Measurements from ENCODE around the gene ACAD10.
A peak's percentile ranks its signal among the peaks of the same experiment; 100 is the strongest.

Gene ACAD10

DNA sequence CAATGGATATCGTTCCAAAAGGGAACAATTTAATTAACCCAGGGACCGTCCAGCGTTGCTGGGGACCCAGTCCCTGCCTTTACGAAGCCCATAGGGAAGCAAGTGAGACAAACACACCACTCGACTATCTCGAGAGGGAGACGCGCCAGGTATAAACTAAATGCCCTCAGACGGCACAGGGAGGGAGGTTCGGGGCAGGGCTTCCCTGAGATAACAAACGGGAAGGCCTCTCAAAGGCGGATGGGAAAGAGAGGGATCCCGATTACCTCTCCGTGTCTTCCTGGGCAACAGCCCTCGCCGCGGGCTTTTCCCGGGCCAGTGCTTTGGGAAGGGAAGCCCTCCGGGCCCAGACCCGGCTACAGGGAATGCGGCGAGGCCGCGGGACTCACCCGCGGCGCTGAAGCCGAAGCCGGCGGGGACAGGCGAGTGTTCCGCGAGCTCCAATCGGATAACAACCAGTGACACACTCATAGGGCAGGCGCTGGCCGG is 487 bp upstream of the ACAD10 start:
- peak overlapping the region; percentile 67; the same call in 1 of the 2 replicates for H3K27ac ChIP-seq (ENCODE audit: low read length)
- H2AFZ ChIP-seq (ENCODE audit: low read length): peak overlapping the region; percentile 58
- peak overlapping the region; percentile 86 for H3K9ac ChIP-seq (ENCODE audit: low read length)
- no peak for TF ChIP-seq EZH2 (optimal IDR thresholded peaks at IDR 0.05; ENCODE audit: low read depth, low read length)
- TF ChIP-seq, protein P1, sequence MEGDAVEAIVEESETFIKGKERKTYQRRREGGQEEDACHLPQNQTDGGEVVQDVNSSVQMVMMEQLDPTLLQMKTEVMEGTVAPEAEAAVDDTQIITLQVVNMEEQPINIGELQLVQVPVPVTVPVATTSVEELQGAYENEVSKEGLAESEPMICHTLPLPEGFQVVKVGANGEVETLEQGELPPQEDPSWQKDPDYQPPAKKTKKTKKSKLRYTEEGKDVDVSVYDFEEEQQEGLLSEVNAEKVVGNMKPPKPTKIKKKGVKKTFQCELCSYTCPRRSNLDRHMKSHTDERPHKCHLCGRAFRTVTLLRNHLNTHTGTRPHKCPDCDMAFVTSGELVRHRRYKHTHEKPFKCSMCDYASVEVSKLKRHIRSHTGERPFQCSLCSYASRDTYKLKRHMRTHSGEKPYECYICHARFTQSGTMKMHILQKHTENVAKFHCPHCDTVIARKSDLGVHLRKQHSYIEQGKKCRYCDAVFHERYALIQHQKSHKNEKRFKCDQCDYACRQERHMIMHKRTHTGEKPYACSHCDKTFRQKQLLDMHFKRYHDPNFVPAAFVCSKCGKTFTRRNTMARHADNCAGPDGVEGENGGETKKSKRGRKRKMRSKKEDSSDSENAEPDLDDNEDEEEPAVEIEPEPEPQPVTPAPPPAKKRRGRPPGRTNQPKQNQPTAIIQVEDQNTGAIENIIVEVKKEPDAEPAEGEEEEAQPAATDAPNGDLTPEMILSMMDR (IDR thresholded peaks at IDR 0.05; ENCODE audit: low read length): no peak
- no peak for TF ChIP-seq EZH2phosphoT487 (IDR thresholded peaks at IDR 0.05; ENCODE audit: low read length)
- no peaks in the 10 kb centered on the region for H4K20me1 ChIP-seq (ENCODE audit: insufficient read depth, low read length)
- no peaks in the 10 kb centered on the region for H3K9me3 ChIP-seq (replicated peaks; ENCODE audit: insufficient read depth, low read length)
- H3K79me2 ChIP-seq (ENCODE audit: low read length): peaks cover 34% of the 10 kb centered on the region
- H3K4me3 ChIP-seq (ENCODE audit: low read length): peak overlapping the region; percentile 93
- H3K36me3 ChIP-seq (replicated peaks; ENCODE audit: insufficient read depth, low read length): no peaks in the 10 kb centered on the region
- H3K9me2 ChIP-seq (replicated peaks; ENCODE audit: insufficient read depth, low read length): no peaks in the 10 kb centered on the region
- no peak for DNase-seq
- no peaks in the 10 kb centered on the region for H3K27me3 ChIP-seq (replicated peaks; ENCODE audit: insufficient read depth, low read length)
- H3F3A ChIP-seq (ENCODE audit: insufficient read depth, low read length): peaks cover 3% of the 10 kb centered on the region; the same call in 1 of the 2 replicates
- peak overlapping the region; percentile 74 for H3K4me2 ChIP-seq (ENCODE audit: low read depth, low read length)
- peaks cover 6% of the 10 kb centered on the region for H3K4me1 ChIP-seq (ENCODE audit: low read length)

DNA sequence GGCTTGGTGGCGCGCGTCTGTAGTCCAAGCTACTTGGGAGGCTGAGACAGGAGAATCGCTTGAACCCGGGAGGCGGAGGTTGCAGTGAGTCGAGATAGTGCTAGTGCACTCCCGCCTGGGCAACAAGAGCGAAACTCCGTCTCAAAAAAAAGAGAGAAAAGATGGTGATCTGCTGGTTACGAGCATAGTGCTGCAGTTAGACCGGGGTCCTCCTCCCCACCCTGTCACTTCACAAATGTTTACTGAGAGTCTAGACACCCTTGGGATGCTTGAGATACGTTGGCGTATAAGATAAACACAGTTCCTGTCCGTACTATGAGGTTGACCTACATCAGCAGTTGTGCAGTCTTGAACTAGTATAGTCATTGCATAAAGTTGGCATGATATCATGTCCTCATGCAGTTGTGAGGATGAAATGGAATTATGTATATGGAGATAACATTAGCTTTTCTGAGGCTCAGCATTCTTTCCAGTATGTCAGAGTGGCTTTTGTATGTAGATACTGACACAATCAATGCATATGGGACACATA is 787 bp downstream of the ACAD10 start:
- DNase-seq: no peak
- Histone ChIP-seq H3K79me2 (ENCODE audit: low read length) (peaks cover 34% of the 10 kb centered on the region), H3F3A (ENCODE audit: insufficient read depth, low read length) (peaks cover 3% of the 10 kb centered on the region; the same call in 1 of the 2 replicates), H3K4me3 (ENCODE audit: low read length) (peak overlapping the region; percentile 93), H3K27me3 (replicated peaks; ENCODE audit: insufficient read depth, low read length) (no peaks in the 10 kb centered on the region), H2AFZ (ENCODE audit: low read length) (0 out of 2 replicates have a peak overlapping the region, but pooled peaks have one; percentile 79), H3K9ac (ENCODE audit: low read length) (peak overlapping the region; percentile 86; the same call in 1 of the 2 replicates), H3K4me2 (ENCODE audit: low read depth, low read length) (peak overlapping the region; percentile 78), H3K9me3 (replicated peaks; ENCODE audit: insufficient read depth, low read length) (no peaks in the 10 kb centered on the region), H3K4me1 (ENCODE audit: low read length) (peaks cover 6% of the 10 kb centered on the region), H3K9me2 (replicated peaks; ENCODE audit: insufficient read depth, low read length) (no peaks in the 10 kb centered on the region), H3K36me3 (replicated peaks; ENCODE audit: insufficient read depth, low read length) (no peaks in the 10 kb centered on the region), H3K27ac (ENCODE audit: low read length) (peak overlapping the region; percentile 67; the same call in 1 of the 2 replicates), H4K20me1 (ENCODE audit: insufficient read depth, low read length) (no peaks in the 10 kb centered on the region)
- TF ChIP-seq, protein P1 (IDR thresholded peaks at IDR 0.05; ENCODE audit: low read length): no peak
- TF ChIP-seq EZH2phosphoT487 (IDR thresholded peaks at IDR 0.05; ENCODE audit: low read length) (no peak), EZH2 (optimal IDR thresholded peaks at IDR 0.05; ENCODE audit: low read depth, low read length) (no peak)

DNA sequence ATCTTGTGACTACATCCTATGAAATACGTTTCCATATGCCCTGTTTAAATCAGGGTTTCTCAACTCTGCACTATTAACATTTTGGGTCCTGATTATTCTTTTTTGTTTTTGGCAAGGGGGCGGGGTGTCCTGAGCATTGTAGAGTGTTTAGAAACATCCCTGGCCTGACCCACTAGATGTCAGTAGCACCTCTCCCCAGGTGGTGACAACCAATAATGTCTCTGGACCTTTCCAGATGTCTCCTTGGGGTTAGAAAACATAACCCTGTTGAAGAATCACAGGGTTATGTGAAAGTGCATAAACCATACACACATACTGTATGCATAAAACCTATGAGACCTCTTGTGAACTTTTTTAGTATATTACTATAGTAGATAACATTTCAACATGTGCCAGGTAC is 1.4 kb downstream of the ACAD10 start:
- Histone ChIP-seq H3K79me2 (ENCODE audit: low read length) (peaks cover 34% of the 10 kb centered on the region), H3K27ac (ENCODE audit: low read length) (no peak overlapping the region), H3K27me3 (replicated peaks; ENCODE audit: insufficient read depth, low read length) (no peaks in the 10 kb centered on the region), H3K4me3 (ENCODE audit: low read length) (no peak overlapping the region), H3F3A (ENCODE audit: insufficient read depth, low read length) (peaks cover 3% of the 10 kb centered on the region; the same call in 1 of the 2 replicates), H2AFZ (ENCODE audit: low read length) (no peak overlapping the region), H3K4me2 (ENCODE audit: low read depth, low read length) (peak overlapping the region; percentile 78; the same call in 1 of the 2 replicates), H3K9ac (ENCODE audit: low read length) (no peak overlapping the region), H4K20me1 (ENCODE audit: insufficient read depth, low read length) (no peaks in the 10 kb centered on the region), H3K9me3 (replicated peaks; ENCODE audit: insufficient read depth, low read length) (no peaks in the 10 kb centered on the region), H3K9me2 (replicated peaks; ENCODE audit: insufficient read depth, low read length) (no peaks in the 10 kb centered on the region), H3K36me3 (replicated peaks; ENCODE audit: insufficient read depth, low read length) (no peaks in the 10 kb centered on the region), H3K4me1 (ENCODE audit: low read length) (peaks cover 6% of the 10 kb centered on the region)
- peak; percentile 46 for DNase-seq
- no peak for TF ChIP-seq EZH2phosphoT487 (IDR thresholded peaks at IDR 0.05; ENCODE audit: low read length)
- TF ChIP-seq, protein P1 (IDR thresholded peaks at IDR 0.05; ENCODE audit: low read length): peak; percentile 25; the same call in 1 of the 2 replicates

Measured in MM.1S (cell line).